HG03095 (cell line): Measurements from ENCODE around the gene NUP210L.

Experiments used
- ATAC-seq: cut with Tn5 transposase; IDR thresholded peaks from one replicate; pipeline ENCODE4 v1.9.1; 2021; ENCODE audit warnings: moderate library complexity; ENCODE audit not compliant: unreplicated experiment

The NUP210L gene

GRCh38 chr1:153945795-153946621 is 208.9 kb downstream of the NUP210L start:
- ATAC-seq: peak; percentile 53

- no peak for ATAC-seq
Observed at GRCh38 chr1:153945131-153945794, 209.6 kb downstream of the NUP210L start.

- no peak for ATAC-seq
Observed at GRCh38 chr1:153944827-153945117, 210.1 kb downstream of the NUP210L start.

- ATAC-seq: no peak
Observed at GRCh38 chr1:153944005-153944826, 210.7 kb downstream of the NUP210L start.

- no peak for ATAC-seq
Observed at GRCh38 chr1:153942766-153943549, 211.9 kb downstream of the NUP210L start.
